Activated CD8-positive, alpha-beta memory T cell treated with anti-CD3 and anti-CD28 coated beads, Interleukin-2, amount 50 U/mL, for 4 hours (primary cell): ENCODE data around the gene TMIGD3.
"Not testable (repeated sequence)": the region's sequence is repeated elsewhere in the genome, so short reads cannot be mapped to it uniquely, and the experiment has no call there.

ENCODE experiments used
- DNase-seq: peaks from one replicate; pipeline ENCODE4 v3.0.0-alpha.2; 2020

The TMIGD3 gene

GRCh38 chr1:111503585-111504060, at the start of gene TMIGD3, which contains the start of gene ADORA3:
Gene TMIGD3 (minus strand): TSS chr1:111503633. CDS start chr1:111503354, 279 bp downstream.
Gene ADORA3 (minus strand): TSS chr1:111503633. CDS start chr1:111503354, 279 bp downstream.
- DNase-seq: no peak

GRCh38 chr1:111553196-111553595, 49.8 kb upstream of the TMIGD3 start:
- DNase-seq: no peak

- DNase-seq: no peak
These were observed 49.2 kb upstream of the TMIGD3 start for GRCh38 chr1:111552587-111552986.

- no peak for DNase-seq
These were observed 48.4 kb upstream of the TMIGD3 start for GRCh38 chr1:111551623-111552411.

GRCh38 chr1:111547786-111548185, 44.4 kb upstream of the TMIGD3 start:
- not testable (repeated sequence) for DNase-seq

GRCh38 chr1:111542187-111542586, 38.8 kb upstream of the TMIGD3 start:
- DNase-seq: no peak

GRCh38 chr1:111541721-111542120, 38.3 kb upstream of the TMIGD3 start:
- DNase-seq: no peak

GRCh38 chr1:111540928-111541327, 37.5 kb upstream of the TMIGD3 start:
- DNase-seq: no peak

- no peak for DNase-seq
These were observed 35.1 kb upstream of the TMIGD3 start for GRCh38 chr1:111538343-111539025.

- DNase-seq: no peak
These were observed 32.1 kb upstream of the TMIGD3 start for GRCh38 chr1:111535256-111536191.

GRCh38 chr1:111520053-111520452, 16.6 kb upstream of the TMIGD3 start:
- no peak for DNase-seq

- no peak for DNase-seq
These were observed 14.2 kb upstream of the TMIGD3 start for GRCh38 chr1:111517469-111518225.

- DNase-seq: no peak
These were observed 12.6 kb upstream of the TMIGD3 start for GRCh38 chr1:111516005-111516535.

- peak; percentile 38 for DNase-seq
These were observed 12.0 kb upstream of the TMIGD3 start for GRCh38 chr1:111515291-111516004.

GRCh38 chr1:111513410-111514020, 10.1 kb upstream of the TMIGD3 start:
- no peak for DNase-seq

- no peak for DNase-seq
These were observed 9.5 kb upstream of the TMIGD3 start for GRCh38 chr1:111512931-111513330.

- DNase-seq: no peak
These were observed 8.9 kb upstream of the TMIGD3 start for GRCh38 chr1:111512132-111512889.

GRCh38 chr1:111511370-111511769, 7.9 kb upstream of the TMIGD3 start:
- DNase-seq: no peak

GRCh38 chr1:111509997-111510375, 6.6 kb upstream of the TMIGD3 start:
- no peak for DNase-seq
